Amygdala (tissue), 56 donors: ENCODE results near the gene ZCCHC17.

Experiments
- DNase-seq, 56 donors: peaks; one replicate each; lab custom pipeline; 2025; lab: John Stamatoyannopoulos, UW

ZCCHC17 gene

GRCh38 chr1:31302709-31303441 is 6.0 kb downstream of the ZCCHC17 start:
- DNase-seq = no peak

GRCh38 chr1:31306278-31306677 is 9.4 kb downstream of the ZCCHC17 start:
- peak in 3 of 56 donors; percentile 3 to 10 (median 9) for DNase-seq

GRCh38 chr1:31308036-31308435 is 11.2 kb downstream of the ZCCHC17 start:
- DNase-seq = no peak

- no peak for DNase-seq
Measured at GRCh38 chr1:31310198-31310597, 13.4 kb downstream of the ZCCHC17 start.

GRCh38 chr1:31315902-31316301 is 19.1 kb downstream of the ZCCHC17 start:
- DNase-seq = no peak

GRCh38 chr1:31318146-31318545 is 21.3 kb downstream of the ZCCHC17 start:
- DNase-seq = no peak

GRCh38 chr1:31324093-31324492 is 27.3 kb downstream of the ZCCHC17 start:
- no peak for DNase-seq

GRCh38 chr1:31324992-31325391 is 28.2 kb downstream of the ZCCHC17 start:
- no peak for DNase-seq

- no peak for DNase-seq
Measured at GRCh38 chr1:31326461-31326860, 29.6 kb downstream of the ZCCHC17 start.

GRCh38 chr1:31327381-31327780 is 30.5 kb downstream of the ZCCHC17 start:
- DNase-seq = no peak

- peak in 6 of 56 donors; percentile 1 to 23 (median 10) for DNase-seq
Measured at GRCh38 chr1:31335007-31335406, 38.2 kb downstream of the ZCCHC17 start.

GRCh38 chr1:31336687-31337467 is 40.0 kb downstream of the ZCCHC17 start:
- peak in 1 of 56 donors; percentile 14 for DNase-seq

GRCh38 chr1:31344503-31344902 is 47.7 kb downstream of the ZCCHC17 start:
- DNase-seq = no peak

GRCh38 chr1:31345635-31346034 is 48.8 kb downstream of the ZCCHC17 start:
- no peak for DNase-seq

GRCh38 chr1:31346785-31347184 is 50.0 kb downstream of the ZCCHC17 start:
- DNase-seq = no peak

GRCh38 chr1:31348449-31348848 is 51.6 kb downstream of the ZCCHC17 start:
- DNase-seq = no peak

GRCh38 chr1:31354283-31354682 is 57.5 kb downstream of the ZCCHC17 start:
- peak in 4 of 56 donors; percentile 5 to 16 (median 12) for DNase-seq

- no peak for DNase-seq
Measured at GRCh38 chr1:31356427-31356826, 59.6 kb downstream of the ZCCHC17 start.

GRCh38 chr1:31361607-31362006 is 64.8 kb downstream of the ZCCHC17 start:
- DNase-seq = no peak

- no peak for DNase-seq
Measured at GRCh38 chr1:31362032-31362431, 65.2 kb downstream of the ZCCHC17 start.

GRCh38 chr1:31364561-31365250 is 67.9 kb downstream of the ZCCHC17 start:
- DNase-seq = no peak
